Loucy (cell line): Measurements from ENCODE around the gene CCR7.

Experiments used
- H2AFZ ChIP-seq: fragments of 200-600 bp; sonication (generic); 2 replicates; pipeline ENCODE4 v1.6.0; 2016; ENCODE audit warnings: antibody characterized with exemption, mild to moderate bottlenecking, low read length, moderate library complexity
- H3F3A ChIP-seq: fragments of 200-600 bp; 2 replicates; pipeline ENCODE4 v1.6.0; 2016; ENCODE audit warnings: antibody characterized with exemption, low read depth, mild to moderate bottlenecking
- H3K27me3 ChIP-seq: fragments of 200-600 bp; sonication (generic); 2 replicates; pipeline ENCODE4 v1.6.1; 2014; ENCODE audit warnings: low read length, mild to moderate bottlenecking; ENCODE audit not compliant: insufficient read depth, poor library complexity, severe bottlenecking
- H3K36me3 ChIP-seq: fragments of 200-600 bp; sonication (generic); 2 replicates; pipeline ENCODE4 v1.6.1; 2016; ENCODE audit warnings: low read length; ENCODE audit not compliant: insufficient read depth
- H3K4me1 ChIP-seq: fragments of 200-600 bp; sonication (generic); 2 replicates; pipeline ENCODE4 v1.5.1; 2014; ENCODE audit warnings: low read length, mild to moderate bottlenecking; ENCODE audit not compliant: insufficient read depth, poor library complexity, severe bottlenecking
- H3K4me2 ChIP-seq: fragments of 200-600 bp; sonication (generic); 2 replicates; pipeline ENCODE4 v1.6.0; 2014; ENCODE audit warnings: antibody characterized with exemption, low read length, low read depth, mild to moderate bottlenecking; ENCODE audit not compliant: poor library complexity, severe bottlenecking
- H3K4me3 ChIP-seq: fragments of 200-600 bp; sonication (generic); 2 replicates; pipeline ENCODE4 v1.5.1; 2014; ENCODE audit warnings: low read length, mild to moderate bottlenecking, mixed read lengths; ENCODE audit not compliant: poor library complexity, severe bottlenecking
- H3K79me2 ChIP-seq: fragments of 200-600 bp; sonication (generic); 2 replicates; pipeline ENCODE4 v1.6.1; 2014; ENCODE audit warnings: low read length; ENCODE audit not compliant: insufficient read depth
- H3K9ac ChIP-seq: fragments of 200-600 bp; sonication (generic); 2 replicates; pipeline ENCODE4 v1.6.0; 2014; ENCODE audit warnings: mild to moderate bottlenecking, low read depth, low read length, moderate library complexity; ENCODE audit not compliant: poor library complexity, severe bottlenecking
- H3K9me2 ChIP-seq: fragments of 200-600 bp; sonication (generic); replicated peaks from 2 replicates; pipeline ENCODE4 v1.6.1; 2016; ENCODE audit warnings: low read depth, low read length, mixed read lengths
- H3K9me3 ChIP-seq: fragments of 200-600 bp; sonication (generic); 2 replicates; pipeline ENCODE4 v1.6.1; 2014; ENCODE audit warnings: mild to moderate bottlenecking, antibody characterized with exemption, low read length, low read depth; ENCODE audit not compliant: insufficient read depth
- H4K20me1 ChIP-seq: fragments of 200-600 bp; sonication (generic); 2 replicates; pipeline ENCODE4 v1.6.0; 2014; ENCODE audit warnings: antibody characterized with exemption, low read length, mild to moderate bottlenecking; ENCODE audit not compliant: insufficient read depth, poor library complexity, severe bottlenecking
- EZH2phosphoT487 ChIP-seq: fragments of 200-600 bp; IDR thresholded peaks from 2 replicates; pipeline ENCODE4 v1.6.1; 2018; ENCODE audit warnings: antibody characterized with exemption, mild to moderate bottlenecking, moderate library complexity, borderline replicate concordance
- TF ChIP-seq, protein P1 (sequence below): fragments of 200-600 bp; sonication (generic); conservative IDR thresholded peaks from 2 replicates; pipeline ENCODE4 v1.5.1; 2014; ENCODE audit warnings: mild to moderate bottlenecking, antibody characterized with exemption, low read length

The CCR7 gene

DNA sequence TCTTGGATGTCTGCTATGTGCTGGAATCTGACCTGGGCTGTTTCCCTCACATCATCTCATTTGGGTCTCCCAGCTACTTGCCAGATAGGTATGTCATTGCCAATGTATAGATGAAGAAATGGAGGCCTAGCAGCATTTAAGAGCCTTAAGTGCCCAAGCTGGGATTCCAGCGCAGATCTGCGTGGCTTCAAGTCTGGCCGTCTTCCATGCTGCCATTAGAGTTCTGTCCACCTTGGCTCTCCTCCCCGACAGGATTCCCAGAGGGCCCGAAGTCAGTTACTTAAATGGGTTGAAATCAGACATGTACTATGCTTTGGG, 33.0 kb upstream of the CCR7 start:
- Histone ChIP-seq H3K9me2 (no peaks in the 10 kb centered on the region), H3K79me2 (no peaks in the 10 kb centered on the region), H3K36me3 (no peaks in the 10 kb centered on the region), H3K4me2 (no peak overlapping the region), H3K4me3 (no peak overlapping the region), H3K9me3 (no peaks in the 10 kb centered on the region), H2AFZ (no peak overlapping the region), H3F3A (no peaks in the 10 kb centered on the region; the same call in 1 of the 2 replicates), H3K4me1 (peaks cover 4% of the 10 kb centered on the region), H3K27me3 (no peaks in the 10 kb centered on the region), H4K20me1 (no peaks in the 10 kb centered on the region), H3K9ac (no peak overlapping the region)
- TF ChIP-seq, protein P1, sequence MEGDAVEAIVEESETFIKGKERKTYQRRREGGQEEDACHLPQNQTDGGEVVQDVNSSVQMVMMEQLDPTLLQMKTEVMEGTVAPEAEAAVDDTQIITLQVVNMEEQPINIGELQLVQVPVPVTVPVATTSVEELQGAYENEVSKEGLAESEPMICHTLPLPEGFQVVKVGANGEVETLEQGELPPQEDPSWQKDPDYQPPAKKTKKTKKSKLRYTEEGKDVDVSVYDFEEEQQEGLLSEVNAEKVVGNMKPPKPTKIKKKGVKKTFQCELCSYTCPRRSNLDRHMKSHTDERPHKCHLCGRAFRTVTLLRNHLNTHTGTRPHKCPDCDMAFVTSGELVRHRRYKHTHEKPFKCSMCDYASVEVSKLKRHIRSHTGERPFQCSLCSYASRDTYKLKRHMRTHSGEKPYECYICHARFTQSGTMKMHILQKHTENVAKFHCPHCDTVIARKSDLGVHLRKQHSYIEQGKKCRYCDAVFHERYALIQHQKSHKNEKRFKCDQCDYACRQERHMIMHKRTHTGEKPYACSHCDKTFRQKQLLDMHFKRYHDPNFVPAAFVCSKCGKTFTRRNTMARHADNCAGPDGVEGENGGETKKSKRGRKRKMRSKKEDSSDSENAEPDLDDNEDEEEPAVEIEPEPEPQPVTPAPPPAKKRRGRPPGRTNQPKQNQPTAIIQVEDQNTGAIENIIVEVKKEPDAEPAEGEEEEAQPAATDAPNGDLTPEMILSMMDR = no peak
- no peak for TF ChIP-seq EZH2phosphoT487

DNA sequence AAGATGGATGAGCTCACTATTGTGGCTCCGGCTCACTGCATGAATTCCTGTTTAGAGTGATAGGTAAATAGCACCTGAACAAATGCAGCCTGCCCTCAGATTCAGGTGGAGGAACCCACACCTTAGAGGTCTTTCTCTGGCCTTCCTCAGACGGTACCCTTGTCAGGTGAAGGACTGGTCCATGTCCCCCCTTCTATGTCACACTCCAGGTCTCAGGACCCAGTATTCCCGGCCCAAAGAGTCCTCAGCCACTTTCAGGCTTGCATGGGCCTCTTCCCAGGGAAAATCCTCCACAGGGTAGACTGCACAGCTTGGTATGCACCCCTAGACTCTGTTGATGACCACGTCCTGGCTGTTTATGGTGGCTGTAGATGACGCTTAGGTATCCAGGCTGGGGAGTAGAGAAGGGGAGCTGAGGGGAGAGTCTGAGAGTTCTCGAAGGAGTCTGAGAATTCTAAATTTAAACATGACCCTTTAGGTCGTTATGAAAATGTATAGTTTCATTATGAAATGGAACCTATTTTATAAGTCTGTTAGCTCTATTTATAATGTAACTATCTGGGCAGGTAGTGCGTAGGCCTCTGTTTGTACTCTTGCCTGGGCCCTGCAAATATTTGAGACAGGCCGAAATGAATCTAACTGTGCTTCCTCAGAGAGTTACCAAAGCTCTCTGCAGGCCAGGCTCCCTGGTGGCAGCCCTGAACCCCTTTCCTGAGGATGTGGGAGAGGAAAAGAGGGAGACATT, 32.5 kb upstream of the CCR7 start:
- Histone ChIP-seq H3K9me2 (no peaks in the 10 kb centered on the region), H3K36me3 (no peaks in the 10 kb centered on the region), H3K27me3 (no peaks in the 10 kb centered on the region), H3K79me2 (no peaks in the 10 kb centered on the region), H4K20me1 (no peaks in the 10 kb centered on the region), H3K9me3 (no peaks in the 10 kb centered on the region), H3K9ac (no peak overlapping the region), H3K4me2 (no peak overlapping the region), H3K4me1 (peaks cover 4% of the 10 kb centered on the region), H3F3A (no peaks in the 10 kb centered on the region; the same call in 1 of the 2 replicates), H3K4me3 (no peak overlapping the region), H2AFZ (no peak overlapping the region)
- TF ChIP-seq EZH2phosphoT487 = no peak
- TF ChIP-seq, protein P1 = no peak

DNA sequence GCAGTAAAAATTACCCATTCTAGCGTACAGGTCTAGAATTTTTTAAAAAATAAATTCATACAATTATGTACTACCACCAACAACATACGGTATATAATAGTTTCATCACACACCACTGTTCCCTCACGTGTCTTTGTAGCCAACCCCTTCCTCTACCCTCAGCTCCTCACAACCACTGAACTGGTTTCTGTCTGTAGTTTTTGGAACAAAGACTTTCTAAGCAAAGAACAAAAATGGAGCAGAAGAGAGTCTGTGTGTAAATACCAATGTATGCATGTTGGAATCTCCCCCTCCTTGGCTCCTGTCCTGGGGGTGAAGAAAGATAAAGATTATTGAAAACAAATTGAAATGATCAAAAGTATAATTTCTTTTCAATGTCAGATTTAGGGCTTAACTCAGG, 31.9 kb upstream of the CCR7 start:
- no peaks in the 10 kb centered on the region for H4K20me1 ChIP-seq
- H3K9me3 ChIP-seq = no peaks in the 10 kb centered on the region
- no peak overlapping the region for H2AFZ ChIP-seq
- no peaks in the 10 kb centered on the region for H3K79me2 ChIP-seq
- H3K4me2 ChIP-seq = no peak overlapping the region
- no peak for TF ChIP-seq EZH2phosphoT487
- TF ChIP-seq, protein P1 = no peak
- no peaks in the 10 kb centered on the region for H3K9me2 ChIP-seq
- no peak overlapping the region for H3K4me3 ChIP-seq
- H3K9ac ChIP-seq = no peak overlapping the region
- no peaks in the 10 kb centered on the region; the same call in 1 of the 2 replicates for H3F3A ChIP-seq
- H3K36me3 ChIP-seq = no peaks in the 10 kb centered on the region
- peaks cover 4% of the 10 kb centered on the region for H3K4me1 ChIP-seq
- no peaks in the 10 kb centered on the region for H3K27me3 ChIP-seq
